GM19351 (cell line): ENCODE results near the gene ZSCAN5C.
"Not testable (repeated sequence)": the region's sequence is repeated elsewhere in the genome, so short reads cannot be mapped to it uniquely, and the experiment has no call there.

Experiments
- ATAC-seq: cut with Tn5 transposase; IDR thresholded peaks from one replicate; pipeline ENCODE4 v1.9.1; 2021; ENCODE audit warnings: mild to moderate bottlenecking, moderate library complexity; ENCODE audit not compliant: unreplicated experiment

ZSCAN5C gene, protein sequence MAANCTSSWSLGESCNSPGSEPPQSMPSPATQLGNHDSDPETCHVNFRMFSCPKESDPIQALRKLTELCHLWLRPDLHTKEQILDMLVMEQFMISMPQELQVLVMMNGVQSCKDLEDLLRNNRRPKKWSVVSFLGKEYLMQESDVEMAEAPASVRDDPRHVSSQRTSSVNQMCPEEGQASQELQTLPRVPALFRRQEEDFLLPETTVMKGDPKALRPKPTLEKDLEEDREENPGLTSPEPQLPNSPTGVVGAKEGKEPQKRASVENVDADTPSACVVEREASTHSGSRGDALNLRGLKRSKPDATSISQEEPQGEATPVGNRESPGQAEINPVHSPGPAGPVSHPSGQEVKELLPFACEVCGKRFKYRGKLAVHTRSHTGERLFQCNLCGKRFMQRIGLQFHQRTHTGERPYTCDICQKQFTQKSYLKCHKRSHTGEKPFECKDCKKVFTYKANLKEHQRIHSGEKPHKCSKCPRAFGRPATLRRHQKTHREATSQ

DNA sequence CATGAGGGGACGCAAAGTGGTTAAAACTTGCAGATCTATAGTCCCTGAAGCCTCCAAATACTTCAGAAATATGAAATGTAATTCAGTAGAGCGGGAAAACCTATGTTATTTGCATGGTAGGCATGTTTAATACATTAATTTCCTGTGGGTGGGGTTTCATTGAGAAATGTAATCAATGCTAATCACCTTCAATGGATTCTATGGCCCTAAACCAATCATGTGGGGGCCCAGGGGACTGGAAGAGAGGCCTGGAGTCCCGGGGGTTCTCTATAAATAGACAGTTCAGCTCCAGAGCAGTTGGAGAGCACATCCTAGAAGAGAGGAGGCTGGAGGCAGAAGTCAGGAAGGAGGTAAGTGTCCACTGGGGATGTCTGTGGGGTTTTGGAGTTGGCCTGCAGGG is at the start of gene ZSCAN5C:
Gene ZSCAN5C (plus strand): TSS at position 301 of the 400 bp plus-strand sequence. CDS start 3,641 bp downstream, outside the sequence.
- no peak for ATAC-seq

- ATAC-seq: no peak
Observed at GRCh38 chr19:56152644-56153043, 49.4 kb upstream of the ZSCAN5C start.

GRCh38 chr19:56153507-56153906 is 48.6 kb upstream of the ZSCAN5C start:
- no peak for ATAC-seq

GRCh38 chr19:56155124-56155687 is 46.9 kb upstream of the ZSCAN5C start:
- ATAC-seq: no peak

- no peak for ATAC-seq
Observed at GRCh38 chr19:56156768-56157167, 45.3 kb upstream of the ZSCAN5C start.

DNA sequence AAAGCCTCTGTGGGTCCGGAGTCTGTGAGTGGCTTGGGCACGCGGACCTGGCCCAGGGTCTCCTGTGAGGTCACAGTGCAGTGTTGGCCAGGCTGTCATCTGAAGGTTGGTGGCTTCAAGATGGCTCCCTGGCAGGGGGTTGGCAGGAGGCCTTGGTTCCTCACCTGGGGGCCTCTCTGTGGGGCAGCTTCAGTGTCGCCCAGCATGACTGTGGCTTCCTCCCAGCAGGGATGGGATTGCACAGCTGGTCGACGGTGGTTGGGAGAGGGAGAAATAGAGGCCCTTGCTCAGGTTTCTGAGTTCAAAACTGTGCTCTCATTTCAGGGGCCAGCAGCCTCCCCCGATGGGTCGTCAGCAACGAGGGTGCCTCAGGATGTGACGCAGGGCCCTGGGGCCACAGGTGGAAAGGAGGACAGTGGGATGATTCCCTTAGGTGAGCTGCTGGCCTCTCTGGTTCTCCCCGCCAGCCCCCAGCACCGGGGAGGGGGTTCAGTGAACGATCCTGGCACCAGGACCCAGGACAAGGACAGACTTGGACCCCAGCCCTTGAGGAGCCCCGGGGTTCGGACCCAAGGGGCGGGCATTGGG is 43.8 kb upstream of the ZSCAN5C start:
- ATAC-seq: no peak

DNA sequence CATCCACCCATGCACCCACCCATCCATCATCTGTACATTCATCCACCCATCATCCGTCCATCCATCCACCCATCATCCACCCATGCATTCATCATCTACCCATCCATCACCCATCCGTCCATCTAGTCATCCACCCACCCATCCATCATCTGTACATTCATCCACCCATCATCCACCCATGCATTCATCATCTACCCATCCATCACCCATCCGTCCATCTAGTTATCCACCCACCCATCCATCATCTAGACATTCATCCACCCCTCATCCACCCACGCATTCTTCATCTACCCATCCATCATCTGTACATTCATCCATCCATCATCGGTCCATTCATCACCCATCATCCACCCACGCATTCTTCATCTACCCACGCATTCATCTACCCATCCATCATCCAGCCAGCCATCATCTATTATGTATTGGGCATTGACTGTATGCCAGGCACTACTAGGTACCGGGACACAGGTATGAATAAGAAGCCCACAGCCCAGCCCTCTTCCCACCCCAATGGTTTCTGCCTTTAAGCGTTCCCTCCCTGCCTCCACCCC is 43.0 kb upstream of the ZSCAN5C start:
- no peak for ATAC-seq

DNA sequence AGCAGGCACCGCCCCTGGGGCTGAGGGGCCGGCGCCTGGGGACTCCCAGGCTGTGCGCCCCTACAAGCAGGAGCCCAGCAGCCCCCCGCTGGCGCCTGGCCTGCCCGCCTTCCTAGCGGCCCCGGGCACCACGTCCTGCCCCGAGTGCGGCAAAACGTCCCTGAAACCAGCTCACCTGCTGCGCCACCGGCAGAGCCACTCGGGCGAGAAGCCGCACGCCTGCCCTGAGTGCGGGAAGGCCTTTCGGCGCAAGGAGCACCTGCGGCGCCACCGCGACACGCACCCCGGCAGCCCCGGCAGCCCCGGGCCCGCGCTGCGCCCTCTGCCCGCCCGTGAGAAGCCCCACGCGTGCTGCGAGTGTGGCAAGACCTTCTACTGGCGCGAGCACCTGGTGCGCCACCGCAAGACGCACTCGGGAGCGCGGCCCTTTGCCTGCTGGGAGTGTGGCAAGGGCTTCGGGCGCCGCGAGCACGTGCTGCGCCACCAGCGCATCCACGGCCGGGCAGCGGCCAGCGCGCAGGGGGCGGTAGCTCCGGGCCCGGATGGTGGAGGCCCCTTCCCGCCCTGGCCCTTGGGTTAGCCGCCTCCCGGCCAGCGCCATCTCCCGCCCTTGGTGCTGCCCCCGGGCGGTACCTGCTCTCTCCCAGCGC is 42.3 kb upstream of the ZSCAN5C start:
- ATAC-seq: no peak

- no peak for ATAC-seq
Observed at GRCh38 chr19:56161534-56161933, 40.5 kb upstream of the ZSCAN5C start.

GRCh38 chr19:56162258-56162657 is 39.8 kb upstream of the ZSCAN5C start:
- no peak for ATAC-seq

GRCh38 chr19:56163097-56163496 is 39.0 kb upstream of the ZSCAN5C start:
- ATAC-seq: no peak

DNA sequence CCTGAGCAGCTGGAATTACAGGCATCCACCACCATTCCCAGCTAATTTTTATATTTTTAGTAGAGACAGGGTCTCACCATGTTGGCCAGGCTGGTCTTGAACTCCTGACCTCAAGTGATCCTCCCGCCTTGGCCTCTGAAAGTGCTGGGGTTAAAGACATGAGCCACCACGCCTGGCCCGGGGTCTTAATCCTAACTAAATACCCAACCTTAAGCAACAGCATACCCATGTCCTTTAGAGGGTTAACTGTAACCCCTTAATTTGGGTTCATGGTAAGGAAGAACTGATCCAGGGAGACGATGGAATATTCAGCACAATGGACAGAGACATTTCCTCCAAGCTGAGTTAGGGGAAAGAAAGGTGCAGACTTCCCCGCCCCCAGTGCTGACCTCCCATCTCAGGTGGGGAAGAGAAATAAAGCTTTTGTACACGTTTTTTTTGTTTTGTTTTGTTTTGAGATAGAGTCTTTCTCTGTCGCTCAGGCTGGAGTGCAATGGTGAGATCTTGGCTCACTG is 35.0 kb upstream of the ZSCAN5C start:
- ATAC-seq: no peak

DNA sequence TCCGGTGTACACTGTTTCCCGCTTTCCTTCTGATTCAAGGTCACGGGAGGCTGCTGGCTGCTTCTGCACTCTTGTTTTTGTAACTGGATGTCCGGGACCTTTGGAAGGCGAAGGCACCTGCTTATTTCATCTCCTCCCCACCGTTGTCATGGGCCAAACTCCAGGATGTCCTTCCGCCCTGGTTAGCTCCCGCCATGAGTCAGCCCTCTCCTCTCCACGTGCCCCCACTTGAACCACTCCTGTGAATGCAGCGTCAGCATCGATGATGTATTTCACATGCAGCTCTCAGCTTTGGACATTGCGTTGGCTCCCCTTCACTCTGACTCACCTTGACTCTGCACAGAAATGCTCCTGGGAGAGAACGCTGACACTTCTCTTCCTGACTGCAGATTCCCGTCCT is 31.8 kb upstream of the ZSCAN5C start:
- no peak for ATAC-seq

GRCh38 chr19:56174086-56174485 is 28.0 kb upstream of the ZSCAN5C start:
- no peak for ATAC-seq

DNA sequence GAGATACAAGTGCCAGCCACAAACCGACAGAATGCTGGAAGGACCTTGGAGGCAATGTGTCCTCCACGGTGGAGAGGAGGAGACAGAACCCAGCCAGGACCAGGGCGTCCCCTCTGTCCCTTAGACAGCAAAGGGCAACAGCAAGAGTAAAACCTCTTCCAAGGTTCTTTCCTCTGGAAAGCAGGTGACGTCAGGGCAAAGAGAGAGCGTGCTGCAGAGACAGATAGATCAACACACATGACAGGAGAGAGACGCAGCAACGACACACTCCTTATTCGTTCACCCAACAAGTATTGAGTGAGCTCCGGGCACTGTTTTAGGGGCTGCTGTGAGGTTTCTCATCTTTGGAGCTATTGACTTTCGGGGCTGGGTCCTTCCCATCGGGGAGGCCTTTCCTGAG is 27.5 kb upstream of the ZSCAN5C start:
- ATAC-seq: no peak

GRCh38 chr19:56175861-56176307 is 26.2 kb upstream of the ZSCAN5C start, which contains the start of gene GALP:
GALP (plus strand) TSS chr19:56176008; CDS start chr19:56177109, 1,101 bp downstream.
- ATAC-seq: not testable (repeated sequence)

- not testable (repeated sequence) for ATAC-seq
Observed at GRCh38 chr19:56176310-56176709, 25.8 kb upstream of the ZSCAN5C start.

DNA sequence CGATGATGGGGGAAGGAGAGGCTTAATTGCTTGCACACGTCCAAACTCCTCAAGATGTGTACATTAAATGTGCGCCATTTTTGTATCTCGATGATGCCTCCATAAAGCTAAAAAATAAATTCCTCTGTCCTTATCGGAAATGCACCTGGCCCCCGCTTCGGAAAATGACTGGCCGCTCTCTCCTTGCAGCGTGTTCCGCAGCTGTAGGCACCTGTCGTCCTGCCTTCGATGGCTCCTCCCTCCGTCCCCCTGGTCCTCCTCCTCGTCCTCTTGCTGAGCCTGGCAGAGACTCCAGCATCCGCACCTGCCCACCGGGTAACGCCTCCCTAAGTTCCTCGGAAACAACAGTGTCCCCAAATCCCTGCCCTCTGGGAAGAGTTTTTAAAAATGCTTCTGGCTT is 25.2 kb upstream of the ZSCAN5C start:
- no peak for ATAC-seq

DNA sequence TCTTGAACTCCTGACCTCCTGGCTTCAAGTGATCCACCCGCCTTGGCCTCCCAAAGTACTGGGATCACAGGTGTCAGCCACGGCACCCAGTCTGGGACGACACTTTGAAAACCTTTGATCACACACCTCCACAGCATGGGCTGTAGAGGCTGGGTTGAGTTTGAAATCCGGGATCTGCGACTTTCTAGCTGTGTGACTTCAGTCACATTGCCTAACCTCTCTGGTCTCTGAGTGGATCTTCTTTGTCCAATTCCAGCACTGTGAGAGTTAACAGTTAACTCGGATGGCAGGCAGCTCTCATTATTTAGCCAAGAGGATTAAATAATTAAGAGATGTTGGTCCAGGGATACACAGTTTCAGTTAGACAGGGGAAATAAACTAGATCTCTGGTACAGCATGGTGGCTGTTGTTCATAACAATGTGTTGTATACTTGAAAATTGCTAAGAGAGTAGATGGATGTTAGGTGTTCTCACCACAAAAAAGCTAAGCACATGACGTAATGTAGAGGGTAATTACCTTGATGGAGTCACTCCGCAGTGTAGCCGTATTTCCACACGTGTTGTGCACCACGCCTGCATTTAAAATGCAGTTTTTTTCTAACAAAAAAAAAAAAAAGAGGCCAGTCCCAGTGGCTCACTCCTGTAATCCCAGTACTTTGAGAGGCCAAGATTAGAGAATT is 24.4 kb upstream of the ZSCAN5C start:
- no peak for ATAC-seq

DNA sequence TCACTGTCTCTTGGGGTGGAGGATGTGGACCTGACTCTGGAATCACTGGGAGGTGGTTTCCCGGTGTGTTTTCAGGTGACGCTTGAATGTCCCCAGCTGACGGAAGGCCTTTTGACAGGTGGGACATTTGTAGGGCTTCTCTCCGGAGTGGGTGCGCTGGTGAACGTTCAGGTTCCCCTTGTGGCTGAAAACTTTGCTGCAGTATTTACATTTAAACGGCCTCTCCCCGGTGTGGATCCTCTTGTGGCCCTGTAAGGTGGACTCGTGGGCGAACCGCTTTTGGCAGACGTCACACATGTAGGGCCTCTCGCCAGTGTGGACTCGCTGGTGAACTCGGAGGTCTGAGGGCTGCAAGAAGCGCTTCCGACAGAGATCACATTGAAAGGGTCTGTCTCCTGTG is 12.3 kb upstream of the ZSCAN5C start:
- no peak for ATAC-seq
